NCI-H524 treated with DMSO at 0.1 percent for 48 hours (cell line): Measurements from ENCODE around the gene DENND6A.
"Not testable (repeated sequence)": the region's sequence is repeated elsewhere in the genome, so short reads cannot be mapped to it uniquely, and the experiment has no call there.

Experiments used
- DNase-seq: peaks from one replicate; lab custom pipeline; 2025; lab: John Stamatoyannopoulos, UW

DENND6A gene

DNA sequence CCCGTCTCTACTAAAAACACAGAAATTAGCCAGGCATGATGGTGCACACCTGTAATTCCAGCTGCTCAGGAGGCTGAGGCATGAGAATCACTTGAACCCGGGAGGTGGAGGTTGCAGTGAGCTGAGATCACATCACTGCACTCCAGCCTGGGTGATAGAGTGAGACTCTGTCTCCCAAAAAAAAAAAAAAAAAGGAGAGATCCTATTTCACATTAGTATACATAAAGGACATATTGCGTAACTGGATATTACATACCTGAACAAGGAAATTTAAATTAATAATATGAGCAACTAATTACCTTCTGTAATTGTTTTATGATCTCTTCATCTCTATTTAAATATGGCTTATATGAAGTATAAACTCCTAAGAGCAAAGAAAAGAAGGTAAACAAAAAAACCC, 58.6 kb downstream of the DENND6A start:
- DNase-seq: not testable (repeated sequence)

DNA sequence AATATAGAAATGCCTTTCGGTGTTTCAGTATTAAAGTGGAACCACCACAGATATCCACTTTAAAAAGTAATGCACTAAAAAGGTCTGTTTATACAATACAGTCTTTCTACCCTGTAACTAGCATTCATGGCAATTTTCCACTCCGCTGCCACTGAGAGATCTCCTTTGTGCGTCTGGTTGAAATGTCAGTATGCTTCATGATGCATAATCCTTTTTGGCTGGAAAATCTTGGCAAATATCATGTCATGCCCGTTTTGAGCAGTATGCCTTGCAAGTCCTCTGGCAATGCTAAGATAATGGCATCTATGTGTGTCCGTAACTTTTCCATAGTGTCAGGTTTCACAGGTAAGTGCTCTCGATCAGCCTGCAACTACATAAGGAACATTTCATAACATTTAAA, 64.9 kb downstream of the DENND6A start:
- DNase-seq: no peak

DNA sequence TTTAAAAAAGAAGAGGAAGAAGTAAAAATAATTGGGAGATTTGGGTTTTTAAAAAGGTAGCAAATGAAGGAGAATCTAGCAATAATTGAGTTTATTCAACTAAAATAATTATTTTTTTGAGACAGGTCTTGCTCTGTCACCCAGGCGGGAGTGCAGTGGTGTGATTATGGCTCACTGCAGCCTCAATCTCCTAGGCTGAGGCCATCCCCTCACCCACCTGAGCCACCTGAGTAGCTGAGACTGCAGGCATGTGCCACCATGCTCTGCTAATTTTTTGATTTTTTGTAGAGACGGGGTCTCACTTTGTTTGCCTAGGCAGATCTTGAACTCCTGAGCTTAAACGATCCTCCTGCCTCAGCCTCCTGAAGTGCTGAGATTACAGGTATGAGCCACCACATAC, 68.1 kb downstream of the DENND6A start:
- no peak for DNase-seq

DNA sequence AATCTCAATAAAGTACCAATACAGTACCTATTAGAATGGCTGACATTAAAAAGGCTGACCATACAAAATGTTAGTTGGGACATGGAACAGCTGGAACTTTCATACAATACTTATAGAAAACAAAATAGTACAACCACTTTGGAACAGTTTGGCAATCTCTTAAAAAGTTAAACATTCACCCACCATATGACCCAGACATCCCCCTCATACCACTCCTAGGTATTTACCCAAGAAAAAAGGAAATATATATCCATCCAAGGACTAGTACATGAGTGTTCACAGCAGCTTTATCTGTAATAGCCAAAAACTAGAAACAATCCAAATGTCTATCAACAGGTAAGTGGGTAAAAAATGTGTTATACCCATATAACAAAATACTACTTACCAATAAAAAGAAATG, 70.5 kb downstream of the DENND6A start:
- no peak for DNase-seq

DNA sequence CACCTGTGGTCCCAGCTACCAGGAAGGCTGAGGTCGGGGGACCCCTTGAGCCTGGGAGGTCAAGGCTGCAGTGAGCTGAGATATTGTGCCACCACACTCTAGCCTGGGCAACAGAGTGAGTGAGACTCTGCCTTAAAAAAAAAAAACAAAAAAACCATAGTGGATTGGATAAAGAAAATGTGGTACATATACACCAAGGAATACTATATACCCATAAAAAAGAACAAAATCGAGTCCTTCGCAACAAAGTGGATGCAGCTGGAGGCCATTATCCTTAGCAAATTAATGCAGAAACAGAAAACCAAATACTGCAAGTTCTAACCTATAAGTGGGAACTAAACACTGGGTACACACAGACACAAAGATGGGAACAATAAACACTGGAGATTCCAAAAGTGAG, 75.1 kb downstream of the DENND6A start:
- DNase-seq: no peak

DNA sequence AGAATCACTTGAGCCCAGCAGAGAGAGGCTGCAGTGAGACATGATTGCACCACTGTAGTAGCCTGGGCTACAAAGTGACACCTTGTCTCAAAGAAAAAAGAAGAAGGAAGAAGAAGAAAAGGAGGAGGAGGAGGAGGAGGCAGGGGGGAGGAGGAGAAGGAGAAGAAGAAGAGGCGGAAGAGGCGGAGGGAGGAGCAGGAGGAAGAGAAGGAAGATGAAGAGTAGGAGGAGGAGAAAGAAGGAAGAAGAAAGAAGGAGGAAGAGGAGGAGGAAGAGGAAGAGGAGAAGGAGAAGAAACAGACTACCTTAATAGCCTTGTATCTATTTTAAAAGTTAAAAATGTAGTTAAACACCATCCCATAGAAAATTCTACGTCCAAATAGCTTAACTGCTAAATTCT, 76.6 kb downstream of the DENND6A start:
- no peak for DNase-seq

DNA sequence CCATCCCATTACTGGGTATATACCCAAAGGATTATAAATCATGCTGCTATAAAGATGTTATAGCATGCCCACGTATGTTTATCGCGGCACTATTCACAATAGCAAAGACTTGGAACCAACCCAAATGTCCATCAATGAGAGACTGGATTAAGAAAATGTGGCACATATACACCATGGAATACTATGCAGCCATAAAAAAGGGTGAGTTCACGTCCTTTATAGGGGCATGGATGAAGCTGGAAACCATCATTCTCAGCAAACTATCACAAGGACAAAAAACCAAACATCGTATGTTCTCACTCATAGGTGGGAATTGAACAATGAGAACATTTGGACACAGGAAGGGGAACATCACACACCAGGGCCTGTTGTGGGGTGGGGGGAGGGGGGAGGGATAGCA, 81.0 kb downstream of the DENND6A start:
- DNase-seq: not testable (repeated sequence)

DNA sequence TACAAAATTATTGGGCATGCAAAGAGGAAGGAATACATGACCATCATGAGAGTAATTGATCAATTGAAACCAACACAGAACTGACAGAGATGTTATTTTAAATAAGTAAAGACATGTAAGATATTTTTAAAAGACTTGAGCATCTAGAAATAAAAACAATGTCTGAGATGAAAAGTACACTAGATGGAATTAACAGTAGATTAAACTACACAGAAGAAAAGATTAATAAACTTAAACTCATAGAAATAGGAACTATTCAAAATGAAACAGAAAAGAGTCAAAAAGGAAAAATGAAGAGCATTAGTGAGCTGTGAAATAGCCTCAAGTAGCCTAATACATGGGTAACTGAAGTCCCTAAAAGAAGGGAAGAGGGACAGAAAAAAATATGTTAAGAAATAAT, 87.2 kb downstream of the DENND6A start:
- DNase-seq: no peak

DNA sequence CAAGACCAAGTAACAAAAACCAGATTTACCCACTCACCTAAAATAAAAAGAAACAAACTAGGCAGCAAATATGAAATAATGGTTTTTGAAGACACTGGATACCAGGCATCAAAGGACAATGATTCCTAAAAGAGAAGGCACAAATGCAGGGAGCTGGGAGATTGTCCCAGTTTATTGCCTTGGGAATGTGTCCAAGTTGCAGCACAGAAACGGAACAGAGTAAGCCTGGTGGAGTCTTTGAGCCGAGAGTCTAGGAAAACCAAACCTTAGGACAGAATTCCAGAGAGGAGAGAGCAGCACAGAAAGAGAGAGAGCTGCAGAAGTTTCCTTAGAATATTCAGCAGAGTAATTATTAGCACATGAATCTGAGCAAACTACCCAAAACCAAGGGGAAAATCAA, 87.9 kb downstream of the DENND6A start:
- no peak for DNase-seq

DNA sequence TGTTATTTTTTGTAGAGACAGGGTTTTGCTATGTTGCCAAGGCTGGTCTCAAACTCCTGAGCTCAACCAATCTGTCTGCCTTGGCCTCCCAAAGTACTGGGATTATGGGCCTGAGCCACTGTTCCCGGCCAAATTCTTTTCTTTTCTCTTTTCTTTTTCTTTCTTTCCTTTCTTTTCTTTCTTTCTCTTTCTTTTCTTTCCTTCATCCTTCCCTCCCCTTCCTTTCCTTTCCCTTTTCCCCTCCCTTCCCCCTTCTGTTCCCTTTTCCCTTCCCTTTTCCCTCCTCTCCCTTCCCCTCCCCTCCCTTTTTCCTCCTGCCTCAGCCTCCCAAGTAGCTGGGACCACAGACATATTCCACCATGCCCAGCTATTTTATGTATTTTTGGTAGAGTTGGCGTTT, 92.7 kb downstream of the DENND6A start:
- DNase-seq: no peak

DNA sequence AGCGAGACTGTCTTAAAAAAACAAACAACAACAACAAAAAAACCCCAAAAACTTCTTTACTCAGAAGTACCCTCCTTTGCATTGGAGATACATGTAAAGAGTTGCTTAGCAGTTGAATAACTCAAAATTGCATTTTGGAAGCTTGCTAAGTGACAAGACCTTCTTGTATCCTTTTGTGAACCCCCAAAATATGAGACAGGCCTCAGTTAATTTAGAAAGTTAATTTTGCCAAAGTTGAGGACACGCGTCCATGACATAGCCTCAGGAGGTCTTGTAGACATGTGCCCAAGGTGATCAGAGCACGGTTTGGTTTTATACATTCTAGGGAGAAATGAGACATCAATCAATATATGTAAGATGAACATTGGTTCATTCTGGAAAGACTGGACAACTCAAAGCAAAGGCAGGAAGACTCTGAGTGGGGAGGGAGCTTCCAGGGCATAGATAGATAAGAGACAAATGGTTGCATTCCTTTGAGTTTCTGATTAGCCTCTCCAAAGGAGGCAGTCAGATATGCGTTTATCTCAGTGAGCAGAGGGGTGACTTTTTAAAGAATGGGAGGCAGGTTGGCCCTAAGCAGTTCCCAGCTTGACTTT, 94.0 kb downstream of the DENND6A start:
- DNase-seq: no peak

DNA sequence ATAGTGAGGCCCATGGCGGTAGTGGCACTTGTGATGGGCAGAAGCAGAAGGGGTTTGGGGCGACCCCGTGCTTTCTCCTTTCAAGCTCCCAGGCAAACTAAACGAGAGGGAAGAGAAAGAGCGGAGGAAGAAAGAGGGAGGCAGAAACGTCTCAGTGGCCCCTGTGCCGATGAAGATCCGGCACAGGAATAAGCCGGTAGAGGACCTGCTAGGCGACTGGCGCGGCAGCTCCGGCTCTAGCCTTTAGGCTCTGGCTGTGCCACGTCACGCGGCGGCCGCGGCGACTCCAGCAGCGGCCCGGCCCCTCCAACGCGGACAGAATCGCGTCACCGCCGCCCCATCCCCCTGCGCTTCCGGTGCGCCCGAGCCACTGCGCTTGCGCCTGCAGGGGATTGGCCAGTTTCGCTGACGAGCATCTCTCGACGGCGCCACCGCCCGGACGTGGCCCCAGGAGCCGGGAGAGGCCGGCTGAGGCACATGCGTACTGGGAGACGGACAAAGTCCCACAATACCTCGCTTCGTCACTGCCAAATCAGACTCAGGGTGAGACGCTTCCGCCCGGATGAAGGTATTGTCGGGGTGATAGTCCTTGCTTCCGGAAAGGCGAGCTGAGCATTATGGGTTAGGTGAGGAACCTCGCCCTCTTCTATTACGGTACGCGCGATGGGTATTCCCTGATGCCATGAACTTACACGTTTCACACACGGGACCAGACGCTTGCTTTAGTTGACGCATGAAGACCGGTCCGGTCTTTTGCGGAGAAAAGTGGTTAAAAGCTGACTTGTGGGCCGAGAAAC, 95.6 kb downstream of the DENND6A start, which contains the start of gene ARF4:
TSS of gene ARF4 (minus strand) at position 218 of the 797 bp plus-strand sequence. CDS start at position 14, 204 bp downstream.
- DNase-seq: peak; percentile 95

DNA sequence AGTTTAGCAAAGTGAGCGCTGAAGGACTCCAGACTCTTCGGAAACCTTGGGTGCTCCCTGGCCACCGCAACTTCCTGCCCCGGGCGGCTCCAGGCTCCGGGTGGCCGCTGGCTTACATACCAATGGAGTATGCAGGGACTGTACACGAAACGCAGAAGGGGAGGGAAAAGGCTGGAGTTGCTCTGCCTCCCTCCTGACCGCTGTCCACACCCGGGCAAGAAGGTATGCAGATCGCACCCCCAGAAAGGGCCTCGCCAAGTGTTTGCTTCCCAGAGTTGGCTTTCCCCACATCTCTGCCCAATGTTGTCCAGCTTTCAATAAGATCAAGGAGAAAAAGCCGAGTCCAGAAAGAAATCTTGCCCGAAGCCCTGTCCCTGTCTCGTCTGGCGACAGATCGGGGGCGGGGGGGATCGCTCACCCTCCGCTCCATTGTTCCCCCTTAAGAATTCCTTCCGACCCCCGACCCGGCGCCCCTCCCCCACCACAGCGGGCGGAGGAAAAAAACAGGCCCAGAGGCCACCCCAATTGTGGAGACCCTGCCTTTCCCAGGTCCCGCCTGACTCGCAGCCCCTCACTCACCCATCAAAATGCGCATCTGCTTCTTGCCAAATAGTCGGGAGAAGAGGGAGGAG, 96.3 kb downstream of the DENND6A start:
- no peak for DNase-seq

DNA sequence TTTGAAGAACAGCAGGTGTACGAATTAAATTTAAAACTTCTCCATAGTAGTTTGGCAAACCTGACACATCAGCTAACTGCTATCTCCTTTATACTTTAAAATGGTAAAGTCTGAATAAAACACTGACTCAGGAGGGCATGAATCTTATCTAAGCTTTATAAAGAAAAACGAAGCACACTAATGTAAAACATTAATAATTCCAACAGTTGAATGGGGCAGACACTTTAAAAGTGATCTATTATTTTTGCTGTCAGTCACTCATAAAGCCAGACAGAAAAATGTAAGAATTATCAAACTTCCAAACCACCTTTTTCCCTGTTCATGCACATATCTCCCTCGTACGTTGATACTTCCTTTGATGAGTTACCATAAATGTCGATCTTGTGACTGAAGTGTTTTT, 98.3 kb downstream of the DENND6A start:
- no peak for DNase-seq

DNA sequence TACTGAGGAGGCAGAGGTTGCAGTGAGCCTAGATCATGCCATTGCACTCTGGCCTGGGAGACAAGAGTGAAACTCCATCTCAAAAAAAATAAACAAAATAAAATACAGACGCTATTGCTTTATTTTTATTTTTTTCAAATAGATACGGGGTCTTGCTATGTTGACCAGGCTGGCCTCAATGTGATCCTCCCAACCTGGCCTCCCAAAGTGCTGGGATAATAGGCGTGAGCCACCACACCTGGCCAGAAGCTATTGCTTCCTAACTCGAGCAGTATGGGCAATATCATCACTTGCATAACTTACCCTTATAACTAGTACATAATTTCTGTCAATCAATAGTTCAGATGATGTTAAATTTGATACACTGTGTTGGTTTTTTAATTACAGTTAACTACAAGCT, 98.7 kb downstream of the DENND6A start:
- no peak for DNase-seq

DNA sequence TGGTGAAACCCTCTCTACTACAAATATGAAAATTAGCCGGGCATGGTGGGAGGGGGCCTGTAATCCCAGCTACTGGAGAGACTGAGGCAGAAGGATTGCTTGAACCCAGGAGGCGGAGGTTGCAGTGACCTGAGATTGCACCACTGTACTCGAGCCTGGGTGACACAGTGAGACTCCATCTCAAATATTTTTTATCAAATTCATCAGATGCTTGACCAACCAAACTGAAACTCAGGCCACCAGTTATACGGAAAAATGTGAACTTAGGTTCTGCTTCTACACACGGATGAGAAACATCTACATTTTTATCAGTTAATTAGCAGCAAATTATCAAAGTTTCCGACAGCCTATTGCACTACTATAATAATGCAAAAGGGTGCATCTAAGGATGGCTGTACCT, 100.6 kb downstream of the DENND6A start:
- DNase-seq: no peak

DNA sequence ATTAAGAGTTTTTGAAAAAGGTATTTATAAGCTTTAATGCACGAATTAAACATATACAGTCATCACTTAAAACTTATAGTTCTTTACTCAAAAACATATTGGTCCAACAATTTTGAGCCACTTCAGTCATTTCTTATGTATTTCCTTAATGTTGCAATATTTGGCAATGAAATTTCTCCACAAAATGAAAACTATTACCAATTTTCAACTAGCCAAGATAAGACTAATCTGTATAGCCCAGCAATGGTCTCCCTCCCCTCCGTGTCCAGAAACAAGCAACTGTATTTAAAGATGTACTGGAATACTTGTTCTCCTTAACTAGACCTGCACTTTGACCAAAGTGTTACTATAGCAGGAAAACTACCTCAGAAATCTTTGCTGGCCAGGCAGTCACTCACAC, 105.0 kb downstream of the DENND6A start:
- no peak for DNase-seq

DNA sequence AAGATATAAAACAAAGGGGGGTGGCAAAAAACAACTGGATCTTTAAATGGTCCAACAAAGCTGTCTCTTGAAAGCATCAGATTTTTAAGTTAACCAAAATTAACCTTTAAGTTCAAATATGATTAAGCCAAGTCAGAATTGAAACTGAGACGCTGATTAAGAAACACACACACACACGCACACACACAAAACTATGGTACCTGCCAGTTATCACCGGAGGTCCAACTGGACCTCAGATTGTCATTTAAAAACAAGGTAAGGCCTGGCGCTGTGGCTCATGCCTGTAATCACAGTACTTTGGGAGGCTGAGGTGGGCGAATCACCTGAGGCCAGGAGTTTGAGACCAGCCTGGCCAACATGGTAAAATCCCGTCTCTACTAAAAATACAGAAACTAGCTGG, 106.1 kb downstream of the DENND6A start:
- no peak for DNase-seq

DNA sequence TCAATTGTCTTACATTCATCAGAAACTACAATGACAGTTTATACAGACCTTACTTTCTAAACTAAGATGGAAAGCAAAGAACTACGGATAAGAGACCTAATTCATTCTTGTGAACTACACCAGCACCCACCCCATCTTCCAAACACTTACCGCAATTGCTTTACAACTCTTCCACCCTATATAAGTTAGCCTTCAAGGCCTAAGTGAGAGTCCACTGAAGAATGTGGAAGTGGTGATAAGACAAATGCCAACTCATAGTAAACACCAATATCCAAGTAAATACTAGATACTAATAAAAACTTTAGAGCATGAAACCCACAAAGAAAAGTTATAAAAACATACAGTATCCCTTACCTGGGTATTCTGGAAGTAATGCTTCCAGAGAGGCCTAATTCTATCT, 109.3 kb downstream of the DENND6A start:
- no peak for DNase-seq

DNA sequence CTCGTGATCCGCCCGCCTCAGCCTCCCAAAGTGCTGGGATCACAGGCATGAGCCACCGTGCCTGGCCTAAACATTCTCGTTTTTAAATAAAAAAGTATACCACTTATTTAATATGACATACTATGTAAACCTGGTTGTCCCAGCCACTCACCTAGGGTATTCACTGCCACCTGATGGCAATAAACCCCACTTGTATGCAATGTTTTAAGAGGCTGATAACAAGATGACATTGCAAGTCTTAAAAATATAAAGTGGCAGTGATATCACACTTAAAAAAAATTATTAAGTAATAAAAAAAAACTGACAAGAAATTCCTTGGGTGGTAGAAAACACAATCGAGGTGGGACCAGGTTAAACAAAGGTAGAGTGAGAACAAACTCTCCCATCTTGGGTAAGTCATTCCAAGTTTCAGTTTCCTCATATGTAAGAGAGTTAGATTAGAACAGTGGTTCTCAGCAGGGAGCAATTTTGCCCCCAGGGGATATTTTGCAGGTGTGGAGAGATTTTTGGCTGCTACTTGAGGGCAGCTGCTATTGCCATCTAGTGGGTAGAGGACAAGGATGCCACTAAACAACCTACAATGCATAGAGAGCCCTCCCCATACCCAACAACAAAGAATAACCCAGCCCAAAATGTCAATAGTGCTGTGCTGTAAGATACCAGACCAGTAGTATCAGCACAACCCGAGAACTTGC, 110.3 kb downstream of the DENND6A start:
- DNase-seq: no peak

DNA sequence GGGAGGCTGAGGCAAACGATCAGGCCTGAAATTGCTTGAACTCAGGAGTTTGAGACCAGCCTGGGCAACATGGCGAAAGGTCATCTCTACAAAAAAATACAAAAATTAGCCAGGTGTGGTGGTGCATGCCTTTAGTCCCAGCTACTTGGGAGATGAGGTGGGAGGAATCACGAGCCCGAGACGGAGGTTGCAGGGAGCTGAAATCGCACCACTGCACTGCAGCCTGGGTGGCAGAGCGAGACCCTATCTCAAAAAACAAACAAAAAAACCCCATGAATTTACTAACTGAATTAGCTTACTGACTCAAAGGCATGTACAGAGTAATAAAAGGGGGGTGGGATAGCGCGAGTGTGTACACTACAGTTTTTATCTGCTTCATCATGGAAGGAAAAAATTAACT, 115.1 kb downstream of the DENND6A start:
- no peak for DNase-seq

DNA sequence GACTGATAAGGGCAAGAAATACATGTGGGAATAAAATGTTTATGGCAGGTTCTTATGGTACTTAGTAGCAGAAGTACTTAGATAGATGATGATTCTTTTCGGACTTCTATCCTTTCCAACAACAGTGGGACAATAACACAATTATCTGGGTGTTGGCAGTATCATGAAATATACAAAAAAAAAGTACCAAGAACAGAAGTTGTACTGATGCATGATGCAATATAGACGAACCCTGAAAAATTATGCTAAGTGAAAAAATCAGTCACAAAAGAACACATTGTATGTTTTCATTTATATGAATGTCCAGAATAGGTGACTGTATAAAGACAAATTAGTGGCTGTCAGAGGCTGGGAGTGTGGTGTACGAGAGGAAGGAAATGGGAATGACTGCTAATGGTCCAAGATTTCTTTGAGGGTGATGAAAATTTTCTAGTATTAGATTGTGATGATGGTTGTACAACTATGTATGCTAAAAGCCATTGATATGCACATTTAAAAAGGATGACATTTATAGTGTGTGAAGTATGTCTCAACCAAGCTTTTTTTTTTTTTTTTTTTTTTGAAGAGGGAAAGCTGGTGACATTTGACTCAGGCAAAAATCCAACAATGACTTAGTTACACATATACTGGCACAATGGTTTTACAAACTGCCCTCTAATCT, 116.8 kb downstream of the DENND6A start:
- DNase-seq: no peak
